ENCODE data around the gene TUBG1.
"Not testable (repeated sequence)": the region's sequence is repeated elsewhere in the genome, so short reads cannot be mapped to it uniquely, and the experiment has no call there.

TUBG1 gene

DNA sequence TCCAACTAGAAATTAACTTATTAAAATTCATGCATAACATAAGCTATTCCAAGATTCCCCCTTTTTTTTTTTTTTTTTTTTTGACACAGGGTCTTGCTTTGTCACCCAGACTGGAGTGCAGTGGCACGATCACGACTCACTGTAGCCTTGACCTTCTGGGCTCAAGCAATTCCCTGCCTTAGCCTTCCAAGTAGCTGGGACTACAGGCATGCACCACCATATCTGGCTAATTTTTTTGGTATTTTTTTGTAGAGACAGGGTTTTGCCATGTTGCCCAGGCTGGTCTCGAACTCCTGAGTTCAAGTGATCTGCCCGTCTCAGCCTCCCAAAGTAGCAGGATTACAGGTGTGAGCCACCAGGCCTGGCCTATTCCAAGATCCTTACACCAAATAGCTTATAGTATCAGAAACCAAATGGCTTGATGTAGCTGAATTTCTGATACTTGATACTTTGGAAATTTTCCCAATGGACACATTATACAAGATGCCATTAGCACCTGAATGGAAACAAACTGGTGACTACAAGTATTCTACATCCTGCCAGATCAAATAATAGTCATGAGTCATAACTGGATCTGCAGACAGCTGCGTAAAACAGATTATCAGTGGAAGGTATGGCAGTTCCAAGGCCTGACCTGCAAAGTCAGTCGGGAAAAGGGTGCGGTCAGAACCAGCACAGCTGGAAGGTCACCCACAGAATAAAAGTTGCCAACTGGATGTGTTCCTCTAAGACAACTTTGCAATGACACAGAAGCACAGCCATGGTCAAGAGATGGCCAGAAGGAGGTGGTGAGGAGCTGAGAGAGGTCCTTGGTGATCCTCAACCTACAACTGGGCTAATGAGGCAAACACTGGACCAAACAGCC lies 14.5 kb downstream of the TUBG1 start:
- DNase-seq (ENCODE audit: low read depth in 2 of 2), result no peak

DNA sequence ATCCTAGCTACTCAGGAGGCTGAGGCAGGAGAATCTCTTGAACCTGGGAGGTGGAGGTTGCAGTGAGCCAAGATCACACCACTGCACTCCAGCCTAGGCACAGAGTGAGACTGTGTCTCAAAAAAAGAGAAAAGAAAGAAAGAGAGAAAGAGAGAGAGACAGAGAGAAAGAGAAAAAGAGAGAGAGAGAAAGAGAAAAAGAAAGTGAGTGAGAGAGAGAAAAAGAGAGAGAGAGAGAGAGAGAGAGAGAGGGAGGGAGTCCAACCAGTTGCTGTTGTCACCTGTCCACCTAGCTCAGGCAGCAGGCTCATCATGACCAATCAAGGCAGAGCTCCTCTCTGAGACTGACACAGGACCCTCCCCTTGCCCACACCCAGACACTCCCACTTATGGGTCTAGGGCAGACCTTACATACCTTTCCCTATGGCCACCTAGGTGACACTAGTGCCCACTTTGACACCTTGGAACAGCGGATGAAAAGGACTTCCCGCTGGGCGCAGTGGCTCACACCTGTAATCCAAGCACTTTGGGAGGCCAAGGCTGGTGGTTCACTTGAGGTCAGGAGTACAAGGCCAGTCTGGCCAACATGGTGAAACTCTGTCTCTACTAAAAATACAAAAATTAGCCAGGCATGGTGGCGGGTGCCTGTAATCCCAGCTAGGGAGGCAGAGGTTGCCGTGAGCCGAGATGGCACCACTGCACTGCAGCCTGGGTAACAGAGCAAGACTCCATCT lies 17.7 kb downstream of the TUBG1 start:
- DNase-seq (ENCODE audit: low read depth in 2 of 2), result not testable (repeated sequence)

DNA sequence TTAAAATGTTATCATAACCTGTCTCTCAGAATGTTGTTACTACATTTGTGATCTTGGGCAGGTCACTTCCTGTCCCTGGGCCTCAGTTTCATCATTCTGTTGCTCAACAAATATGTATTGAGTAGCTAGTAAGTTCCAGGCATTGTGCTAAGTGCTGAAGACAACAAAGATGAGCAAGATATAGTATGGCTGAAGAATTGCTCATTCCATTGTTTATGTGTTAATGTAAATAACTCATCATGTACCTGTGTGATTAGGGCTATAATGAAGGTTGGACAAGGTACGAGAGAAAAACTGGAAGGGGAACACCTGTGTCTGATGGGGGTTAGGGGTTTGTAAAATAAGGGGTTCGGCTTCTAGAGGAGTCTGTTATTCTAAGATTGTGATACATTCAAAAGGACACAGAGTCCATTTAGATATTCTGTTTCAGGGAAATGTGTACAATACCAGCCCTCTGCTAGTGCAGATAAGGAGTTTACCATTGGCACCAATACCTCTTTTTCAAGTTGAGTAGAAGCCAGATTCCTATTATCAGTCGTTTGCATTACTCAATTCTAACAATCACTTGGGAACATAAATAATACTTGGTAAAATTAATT lies 20.0 kb downstream of the TUBG1 start:
- DNase-seq (ENCODE audit: low read depth in 2 of 2), result no peak

DNA sequence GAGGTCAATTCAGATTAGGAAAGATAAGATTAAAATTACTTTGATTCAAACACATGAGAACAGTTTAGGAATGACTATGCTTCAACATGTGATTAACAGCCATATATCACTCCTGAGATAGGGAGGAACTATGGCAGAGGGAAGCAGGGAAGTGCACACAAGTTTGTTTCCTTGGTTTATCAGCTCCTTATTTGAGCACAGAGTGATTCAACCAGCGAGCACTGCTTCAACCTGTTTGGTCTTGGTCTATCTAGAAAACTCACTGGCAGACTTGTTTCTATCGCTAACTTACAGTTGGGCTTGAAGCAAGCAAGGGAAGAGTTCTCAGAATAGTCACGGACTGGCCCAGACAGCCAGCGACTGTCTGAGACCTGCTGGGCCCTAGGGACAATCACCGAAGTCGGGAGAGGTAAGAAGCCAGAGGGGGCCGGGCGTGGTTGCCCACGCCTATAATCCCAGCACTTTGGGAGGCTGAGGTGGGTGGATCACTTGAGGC lies 23.5 kb downstream of the TUBG1 start:
- DNase-seq (ENCODE audit: low read depth in 2 of 2), result no peak

DNA sequence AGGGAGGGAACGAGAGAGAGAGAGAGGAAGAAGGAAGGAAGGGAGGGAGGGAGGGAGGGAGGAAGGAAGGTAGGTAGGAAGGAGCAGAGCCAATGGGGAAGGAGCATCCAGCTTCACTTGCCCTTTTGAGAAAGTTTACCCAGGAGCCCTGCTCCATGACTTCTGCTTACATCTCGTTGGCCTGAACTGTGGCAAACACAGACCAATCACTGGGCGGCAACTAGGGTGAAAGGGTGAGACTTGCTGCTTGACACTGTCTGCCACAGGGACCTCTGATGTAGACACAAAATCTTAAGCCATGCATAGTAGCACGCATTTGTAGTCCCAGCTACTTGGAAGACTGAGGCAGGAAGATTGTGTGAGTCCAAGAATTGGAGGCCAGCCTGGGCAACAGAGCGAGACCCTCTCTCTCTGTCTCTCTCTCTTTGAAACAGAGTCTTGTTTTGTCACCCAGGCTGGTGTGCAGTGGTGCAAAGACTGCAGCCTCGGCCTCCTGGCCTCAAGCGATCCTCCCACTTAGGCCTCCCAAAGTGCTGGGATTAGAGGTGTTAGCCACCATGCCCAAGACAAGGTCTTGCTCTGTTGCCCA lies 30.1 kb downstream of the TUBG1 start:
- no peak for DNase-seq (ENCODE audit: low read depth in 2 of 2)

DNA sequence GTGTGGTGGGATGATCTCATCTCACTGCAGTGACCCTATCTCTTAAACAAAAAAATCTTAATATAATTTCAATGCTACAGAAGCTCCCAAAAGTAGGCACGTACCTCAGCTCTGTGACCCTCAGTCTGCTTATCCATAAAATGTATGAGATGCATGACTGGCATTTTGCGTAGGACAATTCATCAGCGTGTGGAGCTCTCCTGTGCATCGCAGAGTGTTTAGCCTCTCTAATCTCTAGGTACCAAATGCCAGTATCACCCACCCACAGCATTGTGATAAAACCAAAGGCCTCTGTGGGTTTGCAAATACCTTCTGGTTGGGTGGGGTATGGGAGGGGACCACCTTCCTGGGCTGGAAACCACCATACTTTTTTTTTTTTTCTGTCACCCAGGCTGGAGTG lies 30.6 kb downstream of the TUBG1 start:
- DNase-seq (ENCODE audit: low read depth in 2 of 2), result no peak

DNA sequence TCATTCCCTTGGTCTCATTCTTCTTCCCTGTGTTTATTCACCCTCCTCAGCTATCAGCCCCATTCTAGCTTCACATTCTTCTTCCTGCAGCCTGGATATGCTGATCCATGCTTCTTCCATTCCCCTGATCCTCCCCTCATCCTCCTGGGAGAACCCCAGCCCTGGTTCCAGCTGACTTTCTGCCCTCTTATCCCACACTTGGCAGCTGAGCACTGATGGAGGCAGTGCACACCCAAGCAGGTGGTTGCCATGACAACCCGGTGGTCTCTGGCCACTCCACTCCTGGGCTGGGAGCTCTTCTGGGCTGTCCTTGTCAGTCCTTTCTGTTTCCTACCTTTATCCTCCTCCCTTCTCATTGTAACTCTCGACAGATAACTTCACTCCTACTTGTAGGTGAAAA lies 32.9 kb downstream of the TUBG1 start:
- DNase-seq (ENCODE audit: low read depth in 2 of 2), result no peak

DNA sequence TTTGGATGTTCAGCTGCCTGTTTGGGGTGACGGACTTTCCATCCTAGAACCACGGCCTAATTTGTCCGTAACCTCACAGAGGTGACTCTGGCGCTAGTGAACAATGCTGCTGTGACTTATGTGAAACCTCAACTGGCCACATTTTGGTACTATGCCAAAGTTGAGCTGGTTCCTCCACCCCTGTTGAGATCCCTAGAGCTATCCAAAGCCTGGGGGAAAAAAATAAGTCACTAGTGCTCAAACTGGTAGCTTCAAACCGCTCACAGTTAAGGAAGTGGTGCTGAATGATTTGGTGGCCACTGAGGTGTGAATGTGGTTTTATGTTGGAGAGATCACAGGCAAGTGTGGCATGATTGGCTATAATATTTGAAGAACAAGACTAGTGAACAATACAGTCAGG lies 38.3 kb downstream of the TUBG1 start:
- DNase-seq (ENCODE audit: low read depth in 2 of 2), result no peak

DNA sequence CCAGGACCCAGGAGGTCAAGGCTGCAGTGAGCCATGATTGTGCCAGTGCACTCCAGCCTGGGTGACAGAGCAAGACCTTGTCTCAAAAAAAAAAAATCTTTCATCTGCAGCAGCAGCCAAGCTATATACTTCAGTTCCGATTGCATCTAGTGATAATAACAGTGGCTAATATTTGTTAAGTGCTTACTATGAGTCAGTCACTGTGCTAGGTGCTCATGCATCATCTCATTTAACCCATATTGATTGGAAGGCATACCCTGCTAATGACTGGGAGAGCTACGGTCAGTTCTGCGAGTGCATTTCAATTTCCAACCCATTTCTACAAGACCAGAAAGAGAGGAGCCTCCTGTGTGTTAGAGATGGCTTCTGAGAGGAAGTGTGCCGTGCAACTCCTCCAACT lies 41.9 kb downstream of the TUBG1 start:
- DNase-seq (ENCODE audit: low read depth in 2 of 2), result no peak

DNA sequence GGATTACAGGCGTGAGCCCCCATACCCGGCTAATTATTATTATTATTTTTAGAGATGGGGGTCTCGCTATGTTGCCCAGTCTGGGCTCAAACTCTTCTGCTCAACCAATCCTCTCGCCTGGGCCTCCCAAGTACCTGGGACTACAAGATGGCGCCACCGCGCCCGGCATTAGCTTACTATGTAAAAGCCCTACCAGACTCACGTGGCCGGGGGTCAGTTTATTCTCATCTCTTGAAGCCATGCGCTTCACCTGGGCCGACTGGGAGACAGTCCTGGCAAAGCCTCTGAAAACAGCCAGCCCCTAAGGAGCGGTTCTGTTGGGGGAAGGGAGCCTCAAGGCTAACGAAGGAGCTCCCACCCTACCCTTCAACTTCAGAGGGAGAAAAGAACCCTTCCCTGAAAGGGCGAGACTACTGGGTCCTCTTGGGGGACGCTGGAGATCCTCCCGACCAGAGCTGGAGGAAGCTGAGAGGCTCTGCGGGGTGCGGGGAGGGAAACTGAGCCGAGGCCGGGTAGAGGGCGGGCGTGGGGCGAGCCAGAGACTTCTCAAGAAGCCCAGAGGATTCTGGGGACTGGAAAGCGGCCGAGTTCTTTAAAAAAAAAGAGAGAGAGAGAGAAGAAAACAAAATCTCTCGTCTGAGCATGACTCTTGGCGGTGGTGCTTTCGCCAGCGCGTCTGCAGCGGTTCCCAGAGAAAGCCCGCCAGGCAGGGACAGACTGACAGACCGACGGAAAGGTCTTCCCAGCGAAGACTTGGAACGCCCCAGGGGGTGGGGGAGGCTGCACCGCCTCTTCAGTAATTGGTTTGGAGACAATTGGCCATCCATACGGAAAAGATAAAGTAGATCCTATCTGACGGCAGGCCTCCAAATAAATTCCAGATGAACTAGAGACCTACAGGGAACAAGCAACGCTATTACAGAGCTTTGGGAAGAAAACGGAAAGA lies 44.0 kb downstream of the TUBG1 start:
- DNase-seq (ENCODE audit: low read depth in 2 of 2), result no peak

DNA sequence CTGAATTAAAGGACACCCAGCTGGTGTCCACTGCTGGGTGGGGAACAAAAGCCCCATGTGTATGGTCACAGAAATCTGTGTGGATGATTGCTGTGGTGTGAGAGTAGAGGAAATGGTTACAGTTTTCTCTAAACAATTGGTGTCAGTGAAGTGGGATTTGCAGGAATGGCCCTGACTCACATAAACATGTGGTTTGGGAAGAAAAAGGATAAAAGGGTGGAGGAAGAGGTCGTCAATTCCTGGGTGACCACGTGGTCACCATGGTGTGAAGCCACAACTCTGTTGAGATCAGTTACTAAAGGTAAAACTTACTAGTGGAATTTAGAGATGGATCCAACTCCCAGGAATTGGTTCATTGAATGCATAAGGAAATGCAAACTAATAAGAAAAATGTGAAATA lies 46.0 kb downstream of the TUBG1 start:
- DNase-seq (ENCODE audit: low read depth in 2 of 2), result no peak

DNA sequence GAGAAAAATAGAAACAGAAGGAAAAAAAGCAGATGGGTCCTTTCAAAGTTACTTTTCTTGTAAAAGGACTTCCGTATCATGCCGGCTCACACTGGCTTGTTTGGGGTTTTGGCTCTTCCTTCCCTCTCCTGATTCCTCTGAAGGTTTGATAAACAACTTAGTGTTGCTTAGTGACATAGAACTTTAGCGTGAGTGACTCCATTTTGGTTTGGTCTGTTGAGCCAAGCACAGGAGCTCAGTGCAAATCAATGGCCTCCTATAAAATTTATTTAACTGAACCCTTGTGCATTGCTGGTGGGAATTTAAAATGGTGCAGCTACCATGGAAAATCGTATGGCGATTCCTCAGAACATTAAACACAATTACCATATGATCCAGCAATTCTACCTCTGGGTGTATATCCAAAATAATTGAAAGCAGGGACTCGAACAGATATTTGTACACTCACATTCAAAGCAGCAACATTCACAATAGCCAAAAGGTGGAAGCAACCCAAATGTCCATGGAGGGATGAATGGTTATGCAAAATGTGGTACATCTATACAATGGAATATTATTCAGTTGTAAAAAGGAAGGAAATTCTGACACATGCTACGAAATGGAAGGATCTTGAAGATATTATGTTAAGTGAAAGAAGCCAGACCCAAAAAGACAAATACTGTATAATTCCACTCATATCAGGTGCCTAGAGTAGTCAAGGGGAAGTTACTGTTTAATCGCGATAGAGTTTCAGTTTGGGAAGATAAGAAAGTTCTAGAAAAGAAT lies 48.5 kb downstream of the TUBG1 start:
- DNase-seq (ENCODE audit: low read depth in 2 of 2), result no peak

DNA sequence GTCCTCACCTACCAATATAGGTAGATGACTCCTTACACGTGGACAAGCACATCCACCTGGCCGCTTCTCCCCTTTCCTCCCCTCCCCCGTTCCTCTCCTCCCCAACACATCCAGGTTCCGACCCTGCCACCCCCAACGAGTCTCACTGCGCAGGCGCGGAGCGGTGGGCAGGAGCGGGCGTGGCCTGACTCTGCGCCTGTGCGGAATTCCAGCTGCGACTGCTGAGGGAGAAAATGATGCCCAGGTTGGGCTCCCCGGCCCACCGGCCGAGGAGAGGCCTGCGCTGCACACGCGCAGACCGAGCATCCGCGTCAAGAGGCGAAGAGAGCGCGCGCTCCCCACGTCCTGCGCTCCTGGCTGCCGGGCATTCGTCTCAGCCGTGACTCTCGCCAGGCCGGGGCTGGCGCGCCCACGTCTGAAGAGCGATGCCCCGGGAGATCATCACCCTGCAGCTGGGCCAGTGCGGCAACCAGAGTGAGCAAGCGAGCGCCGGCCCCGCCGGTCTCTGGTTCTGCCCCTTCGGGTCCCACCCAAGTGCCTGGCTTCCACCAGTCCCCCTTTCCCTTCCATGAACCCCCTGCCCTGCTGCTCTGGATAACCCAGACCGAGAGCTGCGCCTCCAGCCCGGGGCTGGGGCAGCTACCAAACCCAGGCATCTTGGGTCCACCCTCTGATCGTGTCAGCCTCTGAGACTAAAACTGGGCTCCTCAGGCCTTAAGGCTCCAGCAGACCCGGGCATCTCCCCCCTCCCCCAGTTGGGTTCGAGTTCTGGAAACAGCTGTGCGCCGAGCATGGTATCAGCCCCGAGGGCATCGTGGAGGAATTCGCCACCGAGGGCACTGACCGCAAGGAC lies 49.8 kb downstream of the TUBG1 start, which contains the start of gene TUBG2:
TUBG2 (plus strand) TSS at position 206 of the 853 bp plus-strand sequence; CDS start at position 426, 220 bp downstream.
- DNase-seq (ENCODE audit: low read depth in 2 of 2), result peak; percentile 53 to 70

DNA sequence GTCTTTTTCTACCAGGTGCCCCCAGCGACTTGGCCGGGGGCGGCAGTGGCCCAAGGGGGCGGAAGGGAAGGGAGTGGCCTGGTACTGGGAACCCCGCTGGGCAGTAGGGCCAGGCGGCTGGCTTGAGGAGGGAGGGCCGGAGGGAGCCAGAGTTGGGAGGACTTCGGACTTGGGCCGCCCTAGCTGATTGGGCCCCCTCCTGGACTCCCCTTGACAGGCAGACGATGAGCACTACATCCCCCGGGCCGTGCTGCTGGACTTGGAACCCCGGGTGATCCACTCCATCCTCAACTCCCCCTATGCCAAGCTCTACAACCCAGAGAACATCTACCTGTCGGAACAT lies 50.4 kb downstream of the TUBG1 start:
- DNase-seq (ENCODE audit: low read depth in 2 of 2), result not testable (repeated sequence)

DNA sequence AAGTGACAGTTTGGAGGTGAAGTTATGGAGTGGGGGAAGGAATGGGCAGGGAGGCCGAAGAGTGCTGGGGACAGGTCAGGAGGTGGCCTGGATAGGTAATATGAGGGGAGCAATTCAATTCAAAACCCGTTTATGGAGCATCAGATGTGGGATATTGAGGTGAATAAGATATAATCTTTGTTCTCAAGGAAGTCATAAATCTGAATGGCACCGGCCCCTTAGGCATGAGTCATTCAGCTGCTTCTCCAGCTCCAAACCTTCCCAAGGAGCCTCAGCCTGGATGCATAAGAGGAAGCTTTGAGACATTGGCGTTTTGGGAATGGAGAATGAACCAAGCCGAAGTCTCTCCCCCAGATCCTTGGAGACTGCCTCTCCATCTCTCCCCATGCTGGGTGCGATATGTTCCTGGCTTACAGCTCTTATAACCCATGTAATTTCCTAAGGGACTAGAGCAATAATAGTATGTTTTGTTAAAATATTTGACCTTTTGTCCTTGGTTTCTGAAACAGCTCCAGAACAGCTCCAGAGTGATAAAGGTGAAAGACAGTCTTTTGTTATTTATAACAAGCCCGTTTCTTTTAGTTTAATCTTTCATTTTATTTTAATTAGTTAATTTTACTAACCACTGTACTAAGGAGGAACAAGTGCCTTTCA lies 51.3 kb downstream of the TUBG1 start:
- DNase-seq (ENCODE audit: low read depth in 2 of 2), result no peak

Data from stimulated activated CD8-positive, alpha-beta memory T cell treated with anti-CD3 and anti-CD28 coated beads, Interleukin-7, amount 100 ng/mL, for 4 hours (primary cell).